Measurements from ENCODE around the gene CLCN5.
A peak's percentile ranks its signal among the peaks of the same experiment; 100 is the strongest.

Gene CLCN5

DNA sequence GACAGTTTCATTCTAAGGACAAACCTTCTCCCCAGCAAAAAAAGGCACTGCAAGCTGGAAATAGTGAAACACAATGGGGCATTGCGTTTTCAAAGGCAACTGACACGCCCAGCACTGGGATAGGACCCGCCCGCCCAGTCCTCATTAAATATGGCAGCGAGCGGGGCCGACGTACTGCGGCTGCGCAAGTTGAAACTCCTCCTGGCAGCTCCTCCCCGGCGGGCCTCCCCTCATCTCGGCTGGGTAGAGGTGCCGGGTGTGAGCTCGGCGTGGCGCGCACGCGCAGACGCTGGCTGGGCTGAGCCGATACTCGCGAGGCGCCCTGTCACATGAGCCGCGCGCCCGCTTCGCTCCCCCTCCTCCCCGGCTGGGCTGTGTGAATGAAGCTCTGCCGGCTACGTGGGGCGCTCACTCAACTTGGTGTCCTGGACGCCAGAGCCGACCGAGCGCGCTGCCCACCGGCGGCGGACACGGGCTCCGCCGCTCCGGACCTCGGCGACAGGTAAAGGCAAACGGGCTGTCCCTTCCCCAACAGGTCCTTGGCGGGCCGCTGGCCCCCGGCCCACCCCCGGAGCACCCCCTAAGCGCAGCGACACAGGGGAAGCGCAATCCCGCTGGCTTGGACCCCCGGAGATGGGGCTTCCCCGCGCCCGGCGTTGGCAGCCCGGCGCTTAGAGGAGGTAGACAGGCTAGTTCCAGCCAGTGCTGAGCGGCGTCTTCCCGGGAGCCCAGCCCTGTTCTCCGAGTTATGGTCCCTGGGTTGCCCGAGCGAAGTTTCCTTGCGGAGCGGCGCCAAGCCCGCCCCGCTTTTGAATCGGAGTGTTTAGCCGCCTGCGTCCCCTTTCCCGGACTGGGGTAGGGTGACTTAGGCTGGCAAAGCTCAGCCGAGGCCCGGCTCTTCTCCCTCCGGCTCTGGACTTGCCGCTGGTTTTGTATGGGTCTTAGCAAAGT is at the start of gene CLCN5:
CLCN5 (plus strand) TSS at position 306 of the 951 bp plus-strand sequence. CDS start 2,703 bp downstream, outside the sequence.
- H3K36me3 ChIP-seq (ENCODE audit: control insufficient read depth, low read depth, low read length), result no peaks in the 10 kb centered on the region
- H3K27ac ChIP-seq (ENCODE audit: low read length), result no peak within 1 kb of the TSS
- peaks cover 16% of the 10 kb centered on the region for H3K27me3 ChIP-seq (ENCODE audit: control insufficient read depth, insufficient read depth, low read length)
- peaks cover 7% of the 10 kb centered on the region for H3K9me3 ChIP-seq (ENCODE audit: control insufficient read depth, low read depth, low read length)
- peak within 1 kb of the TSS; percentile 42 for H3K9ac ChIP-seq (ENCODE audit: low read length)
- peak within 1 kb of the TSS; percentile 62 for H3K4me3 ChIP-seq (ENCODE audit: low read length)
- H3K4me1 ChIP-seq (ENCODE audit: control insufficient read depth, low read depth, low read length), result peaks cover 8% of the 10 kb centered on the region

- H3K9me3 ChIP-seq (ENCODE audit: control insufficient read depth, low read depth, low read length), result peaks cover 12% of the 10 kb centered on the region
- H3K4me1 ChIP-seq (ENCODE audit: control insufficient read depth, low read depth, low read length), result no peaks in the 10 kb centered on the region
- H3K9ac ChIP-seq (ENCODE audit: low read length), result no peak overlapping the region
- no peaks in the 10 kb centered on the region for H3K36me3 ChIP-seq (ENCODE audit: control insufficient read depth, low read depth, low read length)
- no peak overlapping the region for H3K4me3 ChIP-seq (ENCODE audit: low read length)
- H3K27ac ChIP-seq (ENCODE audit: low read length), result no peak overlapping the region
- no peaks in the 10 kb centered on the region for H3K27me3 ChIP-seq (ENCODE audit: control insufficient read depth, insufficient read depth, low read length)
These were observed 45.6 kb upstream of the CLCN5 start for GRCh38 chrX:49876750-49877149.

GRCh38 chrX:49877397-49878101 is 44.8 kb upstream of the CLCN5 start:
- Histone ChIP-seq H3K4me1 (ENCODE audit: control insufficient read depth, low read depth, low read length) (no peaks in the 10 kb centered on the region), H3K27ac (ENCODE audit: low read length) (no peak overlapping the region), H3K4me3 (ENCODE audit: low read length) (no peak overlapping the region), H3K9me3 (ENCODE audit: control insufficient read depth, low read depth, low read length) (peaks cover 10% of the 10 kb centered on the region), H3K27me3 (ENCODE audit: control insufficient read depth, insufficient read depth, low read length) (no peaks in the 10 kb centered on the region), H3K9ac (ENCODE audit: low read length) (no peak overlapping the region), H3K36me3 (ENCODE audit: control insufficient read depth, low read depth, low read length) (no peaks in the 10 kb centered on the region)

DNA sequence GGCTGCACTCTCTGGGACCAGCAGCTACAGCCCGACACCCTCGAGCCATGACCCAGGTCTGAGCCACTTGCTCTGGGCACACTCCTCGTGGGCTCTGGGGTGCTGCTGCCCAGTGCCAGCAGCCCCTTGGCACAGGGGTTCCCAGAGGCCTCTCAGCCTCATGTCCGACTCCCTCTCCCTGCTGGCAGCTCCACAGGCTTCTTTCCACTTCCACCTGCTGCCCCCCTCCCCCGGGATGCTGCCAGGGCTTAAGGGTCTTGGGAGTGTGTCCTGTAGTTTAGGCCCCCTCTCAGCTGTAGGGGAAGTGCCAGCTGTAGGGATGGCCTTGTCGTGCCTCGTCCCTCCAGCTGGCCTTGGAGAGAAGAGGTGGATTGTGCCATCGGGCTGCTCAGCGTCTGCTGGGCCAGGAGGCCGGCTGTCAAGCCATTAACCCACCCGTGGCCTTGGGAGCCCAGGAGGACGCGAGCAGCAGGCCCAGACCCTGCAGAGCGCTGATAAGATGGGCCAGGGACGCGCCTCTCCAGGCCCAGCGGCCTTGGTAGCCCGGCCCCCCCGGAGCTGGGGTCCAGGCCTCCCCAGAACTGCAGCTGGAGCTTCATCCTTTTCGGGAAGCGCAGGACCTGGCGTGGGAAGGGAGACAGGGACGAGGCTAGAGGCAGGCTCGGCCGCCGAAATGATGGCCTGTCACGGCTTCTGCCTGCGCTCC is 44.1 kb upstream of the CLCN5 start:
- no peak overlapping the region for H3K9ac ChIP-seq (ENCODE audit: low read length)

GRCh38 chrX:49878834-49879655 is 43.4 kb upstream of the CLCN5 start, which contains the start of gene USP27X:
USP27X (plus strand) TSS chrX:49879484; CDS start chrX:49880308, 824 bp downstream.
- H3K9ac ChIP-seq (ENCODE audit: low read length), result peak within 1 kb of the TSS; percentile 48
- H3K4me3 ChIP-seq (ENCODE audit: low read length), result peak within 1 kb of the TSS; percentile 61
- H3K27ac ChIP-seq (ENCODE audit: low read length), result no peak within 1 kb of the TSS

More for the DNA sequence above, 44.1 kb upstream of the CLCN5 start:
- Histone ChIP-seq H3K9me3 (ENCODE audit: control insufficient read depth, low read depth, low read length) (peaks cover 10% of the 10 kb centered on the region), H3K4me3 (ENCODE audit: low read length) (peak overlapping the region; percentile 61), H3K36me3 (ENCODE audit: control insufficient read depth, low read depth, low read length) (no peaks in the 10 kb centered on the region), H3K4me1 (ENCODE audit: control insufficient read depth, low read depth, low read length) (no peaks in the 10 kb centered on the region), H3K27me3 (ENCODE audit: control insufficient read depth, insufficient read depth, low read length) (no peaks in the 10 kb centered on the region), H3K27ac (ENCODE audit: low read length) (no peak overlapping the region)

GRCh38 chrX:49879656-49880277 is 42.6 kb upstream of the CLCN5 start:
- no peak overlapping the region for H3K9ac ChIP-seq (ENCODE audit: low read length)

More at GRCh38 chrX:49878834-49879655, 43.4 kb upstream of the CLCN5 start, which contains the start of gene USP27X:
- peaks cover 7% of the 10 kb centered on the region for H3K9me3 ChIP-seq (ENCODE audit: control insufficient read depth, low read depth, low read length)
- H3K4me1 ChIP-seq (ENCODE audit: control insufficient read depth, low read depth, low read length), result no peaks in the 10 kb centered on the region
- H3K27me3 ChIP-seq (ENCODE audit: control insufficient read depth, insufficient read depth, low read length), result no peaks in the 10 kb centered on the region
- H3K36me3 ChIP-seq (ENCODE audit: control insufficient read depth, low read depth, low read length), result no peaks in the 10 kb centered on the region

DNA sequence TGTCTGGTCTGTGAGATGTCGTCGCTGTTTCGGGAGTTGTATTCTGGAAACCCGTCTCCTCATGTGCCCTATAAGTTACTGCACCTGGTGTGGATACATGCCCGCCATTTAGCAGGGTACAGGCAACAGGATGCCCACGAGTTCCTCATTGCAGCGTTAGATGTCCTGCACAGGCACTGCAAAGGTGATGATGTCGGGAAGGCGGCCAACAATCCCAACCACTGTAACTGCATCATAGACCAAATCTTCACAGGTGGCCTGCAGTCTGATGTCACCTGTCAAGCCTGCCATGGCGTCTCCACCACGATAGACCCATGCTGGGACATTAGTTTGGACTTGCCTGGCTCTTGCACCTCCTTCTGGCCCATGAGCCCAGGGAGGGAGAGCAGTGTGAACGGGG is 41.7 kb upstream of the CLCN5 start:
- H3K4me3 ChIP-seq (ENCODE audit: low read length), result peak overlapping the region; percentile 59

More at GRCh38 chrX:49879656-49880277, 42.6 kb upstream of the CLCN5 start:
- H3K9me3 ChIP-seq (ENCODE audit: control insufficient read depth, low read depth, low read length), result peaks cover 7% of the 10 kb centered on the region
- H3K36me3 ChIP-seq (ENCODE audit: control insufficient read depth, low read depth, low read length), result no peaks in the 10 kb centered on the region
- peak overlapping the region; percentile 61 for H3K4me3 ChIP-seq (ENCODE audit: low read length)
- H3K4me1 ChIP-seq (ENCODE audit: control insufficient read depth, low read depth, low read length), result no peaks in the 10 kb centered on the region
- H3K27ac ChIP-seq (ENCODE audit: low read length), result no peak overlapping the region
- no peaks in the 10 kb centered on the region for H3K27me3 ChIP-seq (ENCODE audit: control insufficient read depth, insufficient read depth, low read length)

GRCh38 chrX:49884290-49884862 is 38.0 kb upstream of the CLCN5 start:
- H3K27me3 ChIP-seq (ENCODE audit: control insufficient read depth, insufficient read depth, low read length), result no peaks in the 10 kb centered on the region

More for the DNA sequence above, 41.7 kb upstream of the CLCN5 start:
- Histone ChIP-seq H3K9me3 (ENCODE audit: control insufficient read depth, low read depth, low read length) (peaks cover 3% of the 10 kb centered on the region), H3K36me3 (ENCODE audit: control insufficient read depth, low read depth, low read length) (no peaks in the 10 kb centered on the region), H3K27me3 (ENCODE audit: control insufficient read depth, insufficient read depth, low read length) (no peaks in the 10 kb centered on the region), H3K4me1 (ENCODE audit: control insufficient read depth, low read depth, low read length) (no peaks in the 10 kb centered on the region), H3K9ac (ENCODE audit: low read length) (no peak overlapping the region), H3K27ac (ENCODE audit: low read length) (no peak overlapping the region)

DNA sequence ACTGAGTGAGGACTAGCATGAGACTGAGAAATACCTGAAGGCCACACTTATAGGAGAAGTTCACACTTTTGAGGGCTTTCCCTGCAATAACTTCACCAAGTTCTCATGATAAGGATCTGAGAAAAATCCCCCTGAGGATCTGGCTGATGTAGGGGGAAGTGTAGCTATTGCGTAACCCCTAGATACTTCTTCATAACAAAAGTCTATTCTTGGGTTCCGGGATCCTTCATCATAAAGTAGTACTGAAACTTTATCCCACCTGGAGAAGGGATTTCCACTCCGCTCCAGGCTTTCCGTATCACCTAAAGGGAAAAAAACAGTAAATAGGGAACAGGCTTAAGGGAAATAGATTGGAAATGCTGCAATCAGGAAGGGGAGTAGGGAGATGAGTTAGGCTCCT is 29.9 kb upstream of the CLCN5 start:
- Histone ChIP-seq H3K27me3 (ENCODE audit: control insufficient read depth, insufficient read depth, low read length) (no peaks in the 10 kb centered on the region), H3K9ac (ENCODE audit: low read length) (no peak overlapping the region), H3K36me3 (ENCODE audit: control insufficient read depth, low read depth, low read length) (no peaks in the 10 kb centered on the region), H3K4me3 (ENCODE audit: low read length) (no peak overlapping the region), H3K4me1 (ENCODE audit: control insufficient read depth, low read depth, low read length) (no peaks in the 10 kb centered on the region), H3K27ac (ENCODE audit: low read length) (no peak overlapping the region), H3K9me3 (ENCODE audit: control insufficient read depth, low read depth, low read length) (peaks cover 7% of the 10 kb centered on the region)

More at GRCh38 chrX:49884290-49884862, 38.0 kb upstream of the CLCN5 start:
- H3K36me3 ChIP-seq (ENCODE audit: control insufficient read depth, low read depth, low read length), result no peaks in the 10 kb centered on the region
- H3K4me3 ChIP-seq (ENCODE audit: low read length), result no peak overlapping the region
- no peak overlapping the region for H3K27ac ChIP-seq (ENCODE audit: low read length)
- H3K9me3 ChIP-seq (ENCODE audit: control insufficient read depth, low read depth, low read length), result no peaks in the 10 kb centered on the region
- no peaks in the 10 kb centered on the region for H3K4me1 ChIP-seq (ENCODE audit: control insufficient read depth, low read depth, low read length)
- no peak overlapping the region for H3K9ac ChIP-seq (ENCODE audit: low read length)

GRCh38 chrX:49896951-49897350 is 25.4 kb upstream of the CLCN5 start:
- H3K4me1 ChIP-seq (ENCODE audit: control insufficient read depth, low read depth, low read length), result peaks cover 5% of the 10 kb centered on the region
- H3K27ac ChIP-seq (ENCODE audit: low read length), result no peak overlapping the region
- no peaks in the 10 kb centered on the region for H3K36me3 ChIP-seq (ENCODE audit: control insufficient read depth, low read depth, low read length)
- peaks cover 11% of the 10 kb centered on the region for H3K9me3 ChIP-seq (ENCODE audit: control insufficient read depth, low read depth, low read length)
- H3K27me3 ChIP-seq (ENCODE audit: control insufficient read depth, insufficient read depth, low read length), result no peaks in the 10 kb centered on the region
- H3K4me3 ChIP-seq (ENCODE audit: low read length), result no peak overlapping the region
- H3K9ac ChIP-seq (ENCODE audit: low read length), result no peak overlapping the region

Measured in iPS-18a (cell line).